Bronchial epithelial cell (primary cell): ENCODE measurements around the gene GAN. TPM values are rescaled to one million over a fixed set of nuclear protein-coding genes. Genes with fewer than 3 reads are reported as not detected.
A peak's percentile ranks its signal among the peaks of the same experiment; 100 is the strongest.

Source experiments
- DNase-seq: peaks from one replicate; pipeline ENCODE4 v3.0.0-alpha.2; 2010; ENCODE audit warnings: low read depth
- FAIRE-seq: peaks from 2 replicates; lab custom pipeline; 2011; peaks lifted over from hg19 to GRCh38; lab: Jason Lieb, UNC
- H3K27me3 ChIP-seq: 2 replicates; pipeline ENCODE4 v1.5.1; 2011; ENCODE audit warnings: low read length; ENCODE audit not compliant: control insufficient read depth, insufficient read depth
- H3K36me3 ChIP-seq: 2 replicates; pipeline ENCODE4 v1.5.1; 2011; ENCODE audit warnings: low read length; ENCODE audit not compliant: control insufficient read depth, insufficient read depth
- H3K4me3 ChIP-seq: 2 replicates; pipeline ENCODE4 v1.5.1; 2011; ENCODE audit warnings: mild to moderate bottlenecking, low read depth, low read length, control low read depth
- total RNA-seq: library from RNA; depleted of rRNA; stranded (reverse); fragments of >200 nt; gene quantifications from 2 replicates; pipeline ENCODE4 v1.2.1, GENCODE V29; 2014
- TF ChIP-seq, protein P1 (sequence below): IDR thresholded peaks from 2 replicates; pipeline ENCODE4 v1.5.1; 2011; ENCODE audit warnings: mild to moderate bottlenecking, moderate library complexity, low read length, control low read depth, inconsistent platforms; ENCODE audit not compliant: insufficient read depth, severe bottlenecking

The GAN gene
- total RNA-seq, 1 donor from 2014 or later, result 13.7 TPM

- FAIRE-seq (no peak), DNase-seq (no peak)
- TF ChIP-seq, protein P1, sequence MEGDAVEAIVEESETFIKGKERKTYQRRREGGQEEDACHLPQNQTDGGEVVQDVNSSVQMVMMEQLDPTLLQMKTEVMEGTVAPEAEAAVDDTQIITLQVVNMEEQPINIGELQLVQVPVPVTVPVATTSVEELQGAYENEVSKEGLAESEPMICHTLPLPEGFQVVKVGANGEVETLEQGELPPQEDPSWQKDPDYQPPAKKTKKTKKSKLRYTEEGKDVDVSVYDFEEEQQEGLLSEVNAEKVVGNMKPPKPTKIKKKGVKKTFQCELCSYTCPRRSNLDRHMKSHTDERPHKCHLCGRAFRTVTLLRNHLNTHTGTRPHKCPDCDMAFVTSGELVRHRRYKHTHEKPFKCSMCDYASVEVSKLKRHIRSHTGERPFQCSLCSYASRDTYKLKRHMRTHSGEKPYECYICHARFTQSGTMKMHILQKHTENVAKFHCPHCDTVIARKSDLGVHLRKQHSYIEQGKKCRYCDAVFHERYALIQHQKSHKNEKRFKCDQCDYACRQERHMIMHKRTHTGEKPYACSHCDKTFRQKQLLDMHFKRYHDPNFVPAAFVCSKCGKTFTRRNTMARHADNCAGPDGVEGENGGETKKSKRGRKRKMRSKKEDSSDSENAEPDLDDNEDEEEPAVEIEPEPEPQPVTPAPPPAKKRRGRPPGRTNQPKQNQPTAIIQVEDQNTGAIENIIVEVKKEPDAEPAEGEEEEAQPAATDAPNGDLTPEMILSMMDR, result no peak
- H3K4me3 ChIP-seq, result no peak overlapping the region
- no peaks in the 10 kb centered on the region for H3K27me3 ChIP-seq
- peaks cover 1% of the 10 kb centered on the region for H3K36me3 ChIP-seq
Measured at GRCh38 chr16:81394966-81395655, 80.3 kb downstream of the GAN start.

DNA sequence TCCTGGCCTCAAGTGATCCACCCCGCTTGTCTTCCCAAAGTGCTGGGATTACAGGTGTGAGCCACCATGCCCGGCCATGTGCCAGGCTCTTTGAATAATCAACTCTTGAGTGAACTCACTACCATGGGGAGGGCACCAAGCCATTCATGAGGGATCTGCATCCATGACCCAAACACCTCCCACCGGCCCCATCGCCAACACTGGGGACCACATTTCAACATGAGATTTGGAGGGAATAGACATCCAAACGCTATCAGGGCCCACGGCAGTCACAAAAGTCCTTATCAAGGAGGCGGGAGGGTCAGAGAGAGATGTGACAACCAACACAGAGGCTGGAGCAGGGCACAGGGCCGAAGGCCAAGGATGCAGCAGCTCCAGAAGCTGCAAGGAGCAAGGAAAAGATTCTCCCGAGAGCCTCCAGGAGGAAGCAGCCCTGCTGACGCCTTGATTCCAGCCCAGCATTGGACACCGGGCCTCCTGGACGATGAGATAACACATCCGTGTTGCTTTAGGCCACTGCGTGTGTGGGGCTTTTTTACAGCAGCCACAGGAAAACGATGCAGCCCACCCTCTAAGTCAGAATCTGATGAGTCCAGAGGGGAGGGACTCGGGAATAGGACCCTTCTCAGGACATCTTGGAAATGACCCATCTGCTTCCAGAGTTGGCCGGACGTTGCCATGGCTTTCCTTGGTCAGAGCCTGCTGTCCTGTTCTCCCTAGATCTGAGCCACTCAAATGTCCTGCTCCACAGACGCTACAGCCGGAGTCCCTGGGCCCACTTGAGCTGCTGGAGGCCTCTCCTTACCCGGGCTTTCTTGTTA, 82.5 kb downstream of the GAN start:
- Histone ChIP-seq H3K4me3 (no peak overlapping the region), H3K36me3 (no peaks in the 10 kb centered on the region), H3K27me3 (no peaks in the 10 kb centered on the region)
- TF ChIP-seq, protein P1, result no peak
- FAIRE-seq (no peak), DNase-seq (no peak)

DNA sequence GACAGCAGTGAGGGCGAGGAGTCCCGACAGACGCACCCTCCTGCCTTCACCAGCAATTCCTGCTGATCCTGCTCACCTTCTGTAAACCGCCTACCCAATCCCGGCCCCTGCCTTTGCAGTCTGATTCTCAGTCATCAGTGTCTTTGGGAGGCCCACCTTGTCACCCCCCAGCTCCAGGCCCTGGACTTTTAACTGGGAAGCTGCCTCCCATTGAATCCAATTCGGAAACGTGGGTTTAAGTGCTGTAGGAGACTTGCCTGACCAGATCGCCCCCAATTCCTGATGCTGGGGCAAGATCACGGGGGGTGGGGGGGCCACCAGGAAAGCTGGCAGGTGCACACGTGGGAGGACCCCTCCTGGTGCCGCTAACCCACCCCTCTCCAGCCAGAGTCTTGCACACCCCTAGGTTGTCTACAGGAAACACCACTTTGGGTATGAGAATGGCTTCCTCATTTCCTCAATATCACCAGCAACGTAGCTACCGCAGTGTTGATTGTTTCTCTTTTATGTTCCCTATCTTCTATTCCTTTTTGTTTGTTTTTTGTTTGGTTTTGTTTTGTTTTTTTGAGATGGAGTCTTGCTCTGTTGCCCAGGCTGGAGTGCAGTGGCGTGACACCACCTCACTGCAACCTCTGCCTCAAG, 83.2 kb downstream of the GAN start:
- H3K36me3 ChIP-seq, result no peaks in the 10 kb centered on the region
- DNase-seq (no peak), FAIRE-seq (no peak)
- TF ChIP-seq, protein P1, result no peak
- no peaks in the 10 kb centered on the region for H3K27me3 ChIP-seq
- H3K4me3 ChIP-seq, result no peak overlapping the region

DNA sequence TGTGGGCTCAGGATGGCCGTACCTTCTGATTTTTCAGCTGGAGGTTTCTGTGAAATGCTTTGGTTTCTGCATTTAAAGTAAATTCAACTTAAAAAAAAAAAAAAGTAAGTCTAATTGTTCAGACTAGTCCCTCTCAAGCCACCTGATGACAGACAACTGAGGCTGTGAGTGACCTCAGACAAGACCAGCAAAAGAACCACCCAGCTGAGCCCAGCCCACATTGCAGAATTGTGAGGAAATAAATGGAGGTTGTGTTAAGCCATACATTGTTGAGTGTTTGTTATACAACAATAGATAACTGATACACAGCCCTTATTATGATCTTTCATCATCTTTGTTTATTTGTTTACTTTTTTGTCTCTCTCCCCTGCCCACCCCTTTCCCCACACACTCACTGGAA, 85.1 kb downstream of the GAN start:
- Histone ChIP-seq H3K36me3 (no peaks in the 10 kb centered on the region), H3K27me3 (no peaks in the 10 kb centered on the region), H3K4me3 (no peak overlapping the region)
- DNase-seq, result no peak
- FAIRE-seq, result no peak
- TF ChIP-seq, protein P1, result no peak

DNA sequence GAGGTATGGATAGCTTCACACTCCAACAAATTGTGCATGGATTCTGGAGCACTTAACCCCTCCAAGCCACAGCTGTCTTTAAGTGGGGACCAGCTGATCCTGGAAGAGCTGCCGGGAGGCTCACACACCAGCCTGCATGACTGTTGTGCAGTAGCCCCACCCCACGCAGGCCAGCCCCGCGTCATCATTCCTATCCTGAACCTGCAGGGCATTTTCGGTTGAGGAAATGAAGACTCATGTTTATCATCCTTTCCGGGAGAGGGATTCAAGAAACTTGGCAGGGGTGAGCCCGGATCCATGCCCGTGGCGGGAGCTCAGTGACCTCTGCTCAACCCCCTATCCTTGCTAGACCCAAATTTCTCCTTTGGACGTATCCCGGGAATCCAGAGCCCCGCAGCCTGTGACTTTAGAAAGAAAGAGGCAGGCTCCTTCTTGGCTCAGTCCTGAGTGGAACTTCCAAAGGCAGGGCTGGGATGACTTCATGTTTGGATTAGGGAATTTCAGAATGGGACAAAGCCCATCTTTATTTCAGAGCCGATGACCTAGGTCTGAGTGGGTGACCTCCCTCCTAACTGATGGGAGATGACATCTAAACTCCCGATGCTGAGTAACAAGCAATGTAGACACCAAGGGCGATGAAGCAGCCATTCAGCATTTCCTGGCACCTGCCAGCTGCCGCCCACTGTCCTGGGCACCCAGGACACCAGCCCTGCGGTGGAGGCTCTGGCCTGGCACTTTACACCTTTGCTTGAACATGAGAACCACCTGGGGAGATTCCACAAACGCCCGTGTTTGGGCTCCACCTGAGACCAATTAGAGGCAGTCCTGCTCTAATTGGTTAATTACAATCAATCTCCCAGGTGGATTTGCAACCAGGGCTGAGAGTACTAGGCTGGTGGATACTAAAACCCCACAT, 86.5 kb downstream of the GAN start:
- Histone ChIP-seq H3K36me3 (no peaks in the 10 kb centered on the region), H3K4me3 (no peak overlapping the region), H3K27me3 (no peaks in the 10 kb centered on the region)
- TF ChIP-seq, protein P1, result no peak
- FAIRE-seq, result no peak
- peak; percentile 90 for DNase-seq
